22Rv1 (cell line): Measurements from ENCODE around the gene CDC37.

Experiments
- H3K27ac ChIP-seq: fragments of 450-650 bp; 2 replicates; pipeline ENCODE4 v1.5.1; 2017
- CTCF ChIP-seq: fragments of 450-650 bp; IDR thresholded peaks from 2 replicates; pipeline ENCODE4 v1.5.1; 2017; ENCODE audit warnings: mild to moderate bottlenecking
- ZFX ChIP-seq: fragments of 450-650 bp; IDR thresholded peaks from 2 replicates; pipeline ENCODE4 v1.6.1; 2017; ENCODE audit warnings: antibody characterized with exemption, borderline replicate concordance

Gene CDC37

DNA sequence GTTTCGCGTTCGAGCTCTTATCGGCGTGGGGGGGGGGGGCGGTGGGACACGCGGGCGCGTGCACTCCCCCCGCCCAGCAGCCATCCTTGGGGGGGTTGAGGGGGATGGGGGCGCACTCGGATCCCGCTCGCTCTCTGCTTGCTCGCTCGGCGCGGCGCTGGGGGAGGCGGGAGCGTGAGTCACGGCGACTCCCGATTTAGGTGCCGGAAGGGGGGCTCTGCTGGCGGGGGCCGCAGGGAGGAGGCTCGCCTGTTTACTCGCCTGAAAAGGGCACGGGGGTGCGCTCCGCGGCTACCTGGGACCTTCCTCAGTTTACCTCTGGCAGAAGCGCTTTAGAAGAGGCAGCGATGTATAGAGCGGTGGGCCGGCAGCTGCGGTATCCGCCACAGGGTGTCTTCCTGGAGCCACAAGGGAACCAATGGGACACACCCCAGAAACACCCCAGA, 15.9 kb upstream of the CDC37 start:
- H3K27ac ChIP-seq: peak overlapping the region; percentile 89
- no peak for TF ChIP-seq CTCF
- no peak for TF ChIP-seq ZFX

GRCh38 chr19:10418485-10419199, 15.3 kb upstream of the CDC37 start:
- peak overlapping the region; percentile 89 for H3K27ac ChIP-seq

GRCh38 chr19:10418235-10418484, 14.8 kb upstream of the CDC37 start:
- H3K27ac ChIP-seq: peak overlapping the region; percentile 89
- no peak for TF ChIP-seq ZFX
- TF ChIP-seq CTCF: no peak

More at GRCh38 chr19:10418485-10419199, 15.3 kb upstream of the CDC37 start:
- TF ChIP-seq CTCF (no peak), ZFX (no peak)

GRCh38 chr19:10417541-10418234, 14.3 kb upstream of the CDC37 start:
- no peak for TF ChIP-seq ZFX
- TF ChIP-seq CTCF: no peak

GRCh38 chr19:10416380-10417257, 13.3 kb upstream of the CDC37 start:
- no peak for TF ChIP-seq ZFX
- peak; percentile 98 for TF ChIP-seq CTCF
- peak overlapping the region; percentile 89 for H3K27ac ChIP-seq

More at GRCh38 chr19:10417541-10418234, 14.3 kb upstream of the CDC37 start:
- peak overlapping the region; percentile 89 for H3K27ac ChIP-seq

- peak overlapping the region; percentile 89 for H3K27ac ChIP-seq
- TF ChIP-seq ZFX: no peak
- TF ChIP-seq CTCF: no peak
These were observed 12.7 kb upstream of the CDC37 start for GRCh38 chr19:10416083-10416379.
